Kidney tubule cell (primary cell): ENCODE results near the gene TADA2B.
A peak's percentile ranks its signal among the peaks of the same experiment; 100 is the strongest.
"Not testable (repeated sequence)": the region's sequence is repeated elsewhere in the genome, so short reads cannot be mapped to it uniquely, and the experiment has no call there.

Experiments
- DNase-seq: peaks from one replicate; pipeline ENCODE4 v3.0.0-alpha.2; 2018; ENCODE audit warnings: low spot score

The TADA2B gene

DNA sequence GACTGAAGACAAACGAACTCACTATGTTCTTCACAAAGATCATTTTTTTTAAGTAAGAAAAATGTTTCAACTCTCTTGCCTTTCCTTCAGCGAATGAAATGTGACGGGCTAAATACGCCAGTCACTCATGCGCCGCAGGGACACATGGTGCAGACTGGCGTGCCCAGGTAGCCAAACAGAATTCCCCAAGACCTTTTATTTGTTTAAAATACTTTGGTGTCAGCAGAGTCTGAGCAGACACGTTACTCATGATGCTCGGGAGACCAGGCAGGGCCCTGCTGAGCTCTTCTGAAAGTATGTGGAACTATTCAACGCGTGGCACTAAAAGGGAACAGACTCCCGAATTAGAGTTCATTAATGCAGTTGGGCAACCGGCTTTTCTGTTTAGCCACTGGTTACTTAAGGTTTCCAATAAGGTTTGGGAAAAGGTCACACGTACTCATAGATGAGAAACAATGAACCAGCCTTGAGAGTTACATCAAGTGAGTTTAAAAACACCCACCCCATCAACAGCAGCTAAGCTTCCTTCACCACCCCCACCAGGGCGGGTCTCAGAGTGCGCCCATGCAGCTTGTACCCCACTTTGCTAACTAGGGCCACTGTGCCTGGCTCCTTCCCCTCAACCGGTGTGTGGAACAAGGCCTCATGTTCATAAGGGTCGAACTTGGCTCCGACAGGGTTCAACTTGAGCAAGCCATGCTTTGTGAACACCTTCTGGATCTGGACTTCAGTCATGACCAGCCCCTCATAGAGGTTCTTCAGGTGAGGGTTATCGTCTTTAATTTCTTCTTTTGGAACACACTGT is 17.4 kb downstream of the TADA2B start:
- no peak for DNase-seq

DNA sequence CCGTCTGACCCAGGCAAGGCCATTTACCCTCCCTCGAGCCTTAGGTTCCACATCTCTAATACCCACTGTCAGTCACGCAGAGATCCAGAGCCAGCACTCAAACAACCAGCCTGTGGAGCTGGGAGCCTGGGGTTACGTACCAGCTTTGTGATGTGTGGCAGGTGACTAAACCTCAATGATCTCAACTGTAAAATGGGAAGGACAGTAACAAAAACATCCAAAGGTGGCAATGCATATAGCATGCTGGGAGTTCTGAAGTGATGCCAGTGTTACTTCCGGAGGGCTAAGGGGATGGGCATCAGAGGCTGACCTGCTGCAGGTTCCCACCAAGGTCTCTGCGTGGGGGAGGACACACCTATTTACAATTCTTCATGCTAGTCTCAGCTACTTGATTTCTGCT is 18.6 kb downstream of the TADA2B start:
- DNase-seq, result no peak

DNA sequence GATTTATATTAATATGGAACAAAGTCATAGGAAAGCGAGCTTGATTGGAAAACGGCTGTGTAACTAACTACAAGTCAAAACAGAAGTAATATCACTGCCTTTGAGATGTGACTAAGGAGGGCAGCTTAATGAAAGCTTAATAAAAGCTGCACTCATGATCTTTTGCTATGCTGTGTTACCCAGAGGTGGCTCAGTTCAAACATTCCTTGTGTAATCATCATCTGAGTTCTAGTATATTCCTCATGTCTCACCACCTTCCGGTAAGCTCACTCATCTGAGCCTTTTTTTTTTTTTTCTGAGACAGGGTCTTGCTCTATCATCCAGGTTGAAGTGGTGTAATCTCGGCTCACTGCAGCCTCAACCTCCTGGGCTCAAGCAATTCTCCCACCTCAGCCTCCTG is 19.6 kb downstream of the TADA2B start:
- DNase-seq, result peak; percentile 60

GRCh38 chr4:7063362-7063761 is 20.2 kb downstream of the TADA2B start:
- DNase-seq, result no peak

- no peak for DNase-seq
Measured at GRCh38 chr4:7066006-7066405, 22.8 kb downstream of the TADA2B start.

DNA sequence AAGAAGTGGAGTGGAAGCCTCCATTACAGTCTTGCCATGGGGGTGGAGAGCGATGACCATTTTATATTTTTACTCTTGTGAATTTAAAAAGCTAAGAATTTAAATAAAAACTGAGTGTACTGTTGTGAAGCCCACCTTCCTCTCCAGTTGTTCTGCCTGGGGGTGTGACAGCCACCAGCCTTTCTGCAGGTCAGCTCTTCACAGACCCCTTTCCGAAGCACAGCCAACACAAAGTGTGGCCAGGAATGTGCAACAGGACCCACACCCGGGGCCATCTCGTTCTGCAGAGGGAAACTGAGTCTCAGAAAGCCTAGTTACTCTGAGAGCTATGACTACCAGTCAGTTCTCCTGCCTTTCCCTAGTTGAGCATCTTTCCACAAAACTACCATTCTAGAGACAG is 23.3 kb downstream of the TADA2B start:
- DNase-seq, result no peak

DNA sequence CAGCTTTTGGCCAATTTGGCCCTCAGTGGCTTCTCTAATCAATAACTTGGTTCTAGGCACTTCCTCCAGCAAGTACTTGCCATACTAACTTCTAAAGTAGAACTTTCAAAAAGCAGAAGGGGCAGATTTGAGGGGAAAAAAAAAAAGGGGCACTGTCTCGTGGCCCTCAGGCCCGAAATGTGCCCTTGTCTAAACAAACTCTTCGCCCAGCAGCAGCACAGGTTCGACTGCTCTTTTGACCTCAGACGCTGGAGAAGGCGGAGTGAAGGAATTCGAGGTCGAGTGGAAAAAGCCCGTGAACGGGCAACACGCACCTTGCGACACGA is 23.9 kb downstream of the TADA2B start:
- no peak for DNase-seq

DNA sequence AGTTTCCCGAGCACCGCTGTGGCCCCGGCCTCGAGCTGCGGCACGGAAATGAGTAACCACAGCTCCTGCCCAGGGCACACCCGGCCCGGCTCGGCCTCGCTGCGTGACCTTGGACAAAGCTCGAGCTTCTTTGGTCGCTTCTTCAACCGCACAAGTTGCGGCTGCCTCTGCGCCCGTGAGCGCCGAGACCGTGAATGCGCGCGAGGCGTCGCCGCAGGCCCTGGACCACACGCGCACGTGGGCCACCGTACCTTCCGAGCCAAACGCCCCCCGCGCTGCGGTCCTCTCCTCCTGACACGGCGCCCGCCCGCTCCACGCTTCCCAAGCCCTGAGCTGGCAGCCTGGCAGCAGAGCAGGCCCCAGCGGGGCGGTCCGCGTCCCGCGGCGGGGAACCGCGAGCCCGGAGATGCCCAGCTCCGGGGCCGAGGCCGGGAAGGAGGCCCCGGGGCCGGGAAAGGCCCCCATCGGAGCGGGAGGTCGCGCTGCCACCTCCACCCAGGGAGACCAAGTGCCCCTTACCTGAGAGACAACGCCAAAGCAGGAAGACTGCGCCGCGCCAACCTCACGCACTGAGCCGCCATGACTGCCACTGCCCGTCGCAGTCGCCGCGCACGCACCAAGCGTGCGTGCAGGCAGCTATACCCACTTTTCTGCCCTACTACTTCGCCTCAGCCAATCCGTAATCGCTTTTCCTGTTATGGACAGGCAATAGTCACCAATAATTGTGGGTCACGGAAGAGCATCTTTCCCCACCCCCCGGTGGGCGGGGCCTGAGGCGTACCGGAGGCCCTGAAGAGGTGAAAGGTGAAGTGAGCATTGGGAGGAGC is 24.5 kb downstream of the TADA2B start, which contains the start of gene GRPEL1:
GRPEL1 (minus strand) TSS at position 613 of the 827 bp plus-strand sequence; CDS start at position 581, 32 bp downstream.
- DNase-seq, result peak; percentile 100

DNA sequence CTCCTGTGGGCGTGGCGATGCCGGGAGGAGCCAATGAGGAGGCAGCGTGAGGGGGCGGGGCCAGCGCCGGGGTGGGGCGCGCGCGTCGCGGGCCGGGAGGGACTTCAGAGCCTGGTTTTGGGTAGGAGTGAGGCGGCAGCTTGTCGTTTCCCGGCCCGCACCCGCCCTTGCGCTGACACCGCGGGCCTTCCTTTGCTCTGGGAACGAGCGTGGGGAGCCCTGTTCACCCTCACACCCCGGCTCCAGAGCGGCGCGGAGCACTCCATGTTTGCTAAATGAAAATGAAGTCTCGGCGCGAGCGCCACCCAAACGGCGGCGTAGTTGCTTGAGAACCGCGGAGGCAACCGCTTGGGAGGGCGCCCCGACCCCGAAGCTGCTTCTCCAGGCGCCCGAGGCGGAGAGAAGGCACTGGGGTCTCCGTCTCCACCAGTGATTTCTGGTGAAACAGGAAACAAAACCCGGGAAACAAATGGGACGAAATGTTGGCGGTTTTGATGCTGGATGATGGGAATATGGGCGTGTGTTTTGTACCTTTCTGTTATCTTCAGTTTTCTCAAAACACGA is 25.2 kb downstream of the TADA2B start:
- no peak for DNase-seq

GRCh38 chr4:7068883-7069282 is 25.7 kb downstream of the TADA2B start:
- peak; percentile 28 for DNase-seq

DNA sequence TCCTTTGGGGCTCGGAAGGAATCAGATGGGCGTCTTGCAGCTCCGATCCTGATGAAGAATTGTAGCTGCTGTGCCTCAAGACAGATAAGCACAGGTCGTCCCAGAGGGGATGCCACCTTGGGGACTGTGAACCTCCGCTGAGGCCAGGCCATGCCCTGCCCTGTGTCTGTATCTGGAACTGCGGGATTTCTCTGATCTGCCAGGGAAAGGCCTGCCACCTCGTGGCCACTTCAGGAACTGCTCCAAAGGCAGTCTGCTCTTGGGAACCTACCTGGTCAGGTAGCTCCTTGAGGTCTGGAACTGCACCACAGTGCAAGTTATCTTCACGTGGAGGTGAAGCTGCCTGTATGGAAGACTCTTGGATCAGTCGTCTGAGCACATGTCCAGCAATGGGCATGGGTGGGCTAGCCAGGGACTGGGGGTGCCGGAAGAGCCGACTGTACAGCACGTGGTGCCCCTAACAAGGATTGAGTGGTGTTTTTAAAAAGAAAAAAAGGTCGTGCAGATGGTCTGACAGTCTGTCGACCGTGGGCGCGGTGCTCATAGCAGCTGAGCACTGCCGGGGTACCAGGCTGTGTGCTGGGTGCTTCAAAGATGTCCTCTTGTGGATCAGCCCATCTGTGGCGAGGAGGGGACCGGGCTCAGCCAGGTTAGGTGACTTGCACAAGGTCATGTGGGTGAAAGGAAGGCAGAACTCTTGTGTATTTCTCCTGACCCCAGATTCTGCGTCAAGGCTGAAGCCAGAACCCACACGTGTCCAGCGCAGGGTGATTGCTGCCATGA is 27.7 kb downstream of the TADA2B start:
- peak; percentile 85 for DNase-seq

- no peak for DNase-seq
Measured at GRCh38 chr4:7073059-7073458, 29.9 kb downstream of the TADA2B start.

DNA sequence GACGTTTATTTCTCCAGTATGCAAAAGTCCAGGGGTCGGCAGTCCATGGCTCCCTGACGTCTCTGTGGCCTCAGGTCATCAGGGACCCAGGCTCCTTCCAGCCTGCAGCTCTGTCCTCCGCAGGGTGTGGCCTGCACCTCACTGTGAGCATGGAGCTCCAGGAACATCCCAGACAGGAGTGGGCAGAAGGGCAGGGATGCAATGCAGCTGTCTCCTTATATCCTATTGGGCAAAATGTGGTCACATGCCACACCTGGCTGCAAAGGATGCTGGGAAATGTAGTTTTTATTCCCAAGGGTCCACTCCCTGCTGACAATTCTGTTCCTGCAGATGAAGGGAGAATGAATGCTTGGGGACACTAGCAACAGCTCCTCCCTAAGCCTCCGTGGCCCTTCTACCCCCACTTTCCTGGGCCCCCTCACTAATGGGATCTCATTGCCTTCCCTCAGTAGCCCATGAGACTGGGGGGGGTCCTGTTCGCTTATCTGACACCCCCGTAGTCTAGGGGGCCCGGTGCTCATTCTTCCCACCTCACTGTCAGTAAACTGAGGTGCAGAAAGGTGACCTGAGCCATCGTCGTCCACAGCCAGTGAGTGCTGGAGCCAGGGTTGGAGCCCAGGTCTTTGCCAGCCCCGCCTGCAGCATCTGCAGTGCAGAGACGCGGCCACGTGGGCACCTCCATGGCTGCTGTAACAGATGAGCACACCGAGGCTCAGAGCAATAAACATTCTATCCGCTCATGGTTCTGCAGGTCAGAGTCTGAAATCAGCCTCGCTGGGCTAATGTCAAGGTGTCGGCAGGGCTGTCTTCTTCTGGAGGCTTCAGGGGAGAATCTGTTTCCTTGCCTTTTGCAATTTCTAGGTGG is 30.6 kb downstream of the TADA2B start:
- DNase-seq, result peak; percentile 44

DNA sequence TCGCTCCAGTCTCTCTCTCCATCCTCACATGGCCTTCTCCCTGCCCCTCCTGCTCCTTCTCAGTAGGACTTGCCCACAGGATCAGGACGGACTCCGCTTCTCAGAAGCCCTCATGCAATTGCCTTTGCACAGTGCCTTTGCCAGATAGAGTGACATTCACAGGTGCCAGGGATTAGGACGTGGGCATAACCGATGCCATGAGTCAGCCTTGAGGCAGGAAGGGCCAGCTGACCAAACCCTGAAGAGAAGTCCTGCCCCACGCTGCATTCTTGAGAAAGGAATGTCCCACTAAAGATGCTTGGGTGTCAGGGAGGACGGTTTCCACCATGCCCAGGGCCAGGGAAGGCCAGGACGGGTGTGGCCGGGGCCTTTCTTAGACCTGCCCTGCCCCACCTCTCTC is 31.3 kb downstream of the TADA2B start:
- peak; percentile 57 for DNase-seq

GRCh38 chr4:7075962-7076695 is 33.0 kb downstream of the TADA2B start:
- no peak for DNase-seq

GRCh38 chr4:7076696-7077082 is 33.5 kb downstream of the TADA2B start:
- no peak for DNase-seq

- no peak for DNase-seq
Measured at GRCh38 chr4:7077371-7077770, 34.2 kb downstream of the TADA2B start.

DNA sequence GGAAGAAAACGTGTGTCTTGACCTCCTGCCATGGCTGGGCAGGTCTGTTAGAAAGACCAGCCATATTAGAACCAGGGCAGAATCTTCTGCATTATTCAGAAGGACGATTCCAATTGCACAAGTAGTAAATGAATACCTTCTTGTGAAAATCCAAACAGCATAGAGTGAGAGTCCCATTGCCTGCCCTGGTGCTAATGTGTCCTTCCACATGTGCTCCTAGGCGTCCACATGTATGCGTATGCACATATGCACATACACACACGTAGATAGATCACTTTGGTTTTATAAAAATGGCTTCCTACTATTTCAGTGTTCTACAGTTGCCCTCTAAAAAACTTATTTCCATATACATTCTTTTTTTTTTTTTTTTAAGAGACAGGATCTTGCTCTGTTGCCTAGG is 34.9 kb downstream of the TADA2B start:
- DNase-seq, result no peak

GRCh38 chr4:7079483-7079882 is 36.3 kb downstream of the TADA2B start:
- not testable (repeated sequence) for DNase-seq

DNA sequence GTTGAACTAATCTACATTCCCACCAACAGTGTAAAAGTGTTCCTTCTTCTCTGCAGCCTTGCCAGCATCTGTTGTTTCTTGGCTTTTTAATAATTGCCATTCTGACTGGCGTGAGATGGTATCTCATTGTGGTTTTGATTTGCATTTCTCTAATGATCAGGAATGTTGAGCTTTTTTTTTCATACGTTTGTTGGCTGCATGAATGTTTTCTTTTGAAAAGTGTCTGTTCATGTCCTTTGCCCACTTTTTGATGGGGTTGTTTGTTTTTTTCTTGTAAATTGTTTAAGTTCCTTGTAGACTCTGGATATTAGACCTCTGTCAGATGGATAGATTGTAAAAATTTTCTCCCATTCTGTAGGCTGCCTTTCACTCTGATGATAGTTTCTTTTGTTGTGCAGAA is 36.7 kb downstream of the TADA2B start:
- DNase-seq, result not testable (repeated sequence)
